ENCODE measurements around the gene ID3. TPM values are rescaled to one million over a fixed set of nuclear protein-coding genes. Genes with fewer than 3 reads are reported as not detected.

The ID3 gene
- total and polyA plus RNA-seq, 9 of the 15 experiments (the other 6 are each of a cell fraction or from before 2014, with no cell fraction given), result 6.8 to 59.8 (median 23.5) TPM

GRCh38 chr1:23530747-23531561, 28.3 kb downstream of the ID3 start, which contains the start of gene E2F2 (continued):
- TF ChIP-seq CTBP1 (IDR thresholded peaks at IDR 0.05; ENCODE audit: borderline replicate concordance), result peak; percentile 60
- no peak for TF ChIP-seq ZNF586 (CRISPR knock-in tag; conservative IDR thresholded peaks at IDR 0.05)
- TF ChIP-seq GATA2 (CRISPR knock-in tag; IDR thresholded peaks at IDR 0.05), result no peak; the same call in 1 of the 2 replicates
- TF ChIP-seq XRCC4 (IDR thresholded peaks at IDR 0.05; ENCODE audit: extremely low read depth, insufficient read depth, insufficient read length), result no peak
- TF ChIP-seq FOSL1 (tag; conservative IDR thresholded peaks at IDR 0.05), result peak; percentile 47
- TF ChIP-seq TFAP4 (CRISPR knock-in tag; IDR thresholded peaks at IDR 0.05; ENCODE audit: borderline replicate concordance), result peak; percentile 83; the same call in 1 of the 2 replicates
- no peak for TF ChIP-seq MEIS2 (IDR thresholded peaks at IDR 0.05; ENCODE audit: partially characterized antibody)
- peak; percentile 96; the same call in 1 of the 2 replicates for TF ChIP-seq LCOR (CRISPR knock-in tag; IDR thresholded peaks at IDR 0.05)
- peak; percentile 5 to 44; a peak in 1 of 4 replicates for TF ChIP-seq SIN3A (IDR thresholded peaks at IDR 0.05; ENCODE audit: borderline replicate concordance in 2 of 2, control insufficient read depth in 1 of 2, low read depth in 2 of 2, low read length in 2 of 2)
- no peak for TF ChIP-seq PRMT5 (CRISPR knock-in tag; IDR thresholded peaks at IDR 0.05)
- TF ChIP-seq ZNF165 (CRISPR knock-in tag; IDR thresholded peaks at IDR 0.05; ENCODE audit: borderline replicate concordance), result no peak
- no peak for TF ChIP-seq ZNF444 (CRISPR knock-in tag; IDR thresholded peaks at IDR 0.05)
- no peak for TF ChIP-seq SLC30A9 (CRISPR knock-in tag; IDR thresholded peaks at IDR 0.05)
- no peak; the same call in 1 of the 2 replicates for TF ChIP-seq ZNF609 (CRISPR knock-in tag; IDR thresholded peaks at IDR 0.05; ENCODE audit: borderline replicate concordance)
- TF ChIP-seq NFRKB (IDR thresholded peaks at IDR 0.05; ENCODE audit: low read depth), result peak; percentile 67; the same call in 1 of the 2 replicates
- no peak for TF ChIP-seq ZNF445 (CRISPR knock-in tag; IDR thresholded peaks at IDR 0.05; ENCODE audit: low read depth)
- peak in 1 of 2 experiments; percentile 27; a peak in 1 of 4 replicates for TF ChIP-seq MLX (CRISPR knock-in tag; conservative IDR thresholded peaks at IDR 0.05)
- TF ChIP-seq CBFB (CRISPR knock-in tag; IDR thresholded peaks at IDR 0.05), result peak; percentile 32; the same call in 1 of the 2 replicates
